Dendritic cell treated with granulocyte-macrophage colony-stimulating factor and Interleukin-4, amounts not matched to agents 40 ng/mL and 50 ng/mL, for 4 days (primary cell): Measurements from ENCODE around the gene ACSL1.

Source experiments
- H3K27ac Mint-ChIP-seq: one replicate; pipeline ENCODE4 v1.8.0; 2022; ENCODE audit warnings: mild to moderate bottlenecking, mixed read lengths
- H3K27me3 Mint-ChIP-seq: one replicate; pipeline ENCODE4 v1.8.0; 2022; ENCODE audit warnings: mild to moderate bottlenecking, mixed read lengths
- H3K36me3 Mint-ChIP-seq: one replicate; pipeline ENCODE4 v1.8.0; 2022; ENCODE audit warnings: low read depth, mixed read lengths
- H3K4me1 Mint-ChIP-seq: one replicate; pipeline ENCODE4 v1.8.0; 2022; ENCODE audit warnings: low read depth, mixed read lengths
- H3K4me3 Mint-ChIP-seq: one replicate; pipeline ENCODE4 v1.8.0; 2022; ENCODE audit warnings: mild to moderate bottlenecking, moderate library complexity, mixed read lengths
- H3K9me3 Mint-ChIP-seq: one replicate; pipeline ENCODE4 v1.8.0; 2022; ENCODE audit warnings: mixed read lengths
- intact Hi-C: fragments of 100-400 bp; cut with micrococcal nuclease; formaldehyde crosslinking; loops from one replicate; pipeline ENCODE4 v1.15.0; 2022

The ACSL1 gene

GRCh38 chr4:184801781-184802696 is 23.7 kb downstream of the ACSL1 start:
- H3K4me3 Mint-ChIP-seq = no peak overlapping the region
- peaks cover 53% of the 10 kb centered on the region for H3K36me3 Mint-ChIP-seq
- H3K9me3 Mint-ChIP-seq = no peaks in the 10 kb centered on the region
- peaks cover 26% of the 10 kb centered on the region for H3K4me1 Mint-ChIP-seq
- no peaks in the 10 kb centered on the region for H3K27me3 Mint-ChIP-seq
- intact Hi-C loops = no loop called here
- H3K27ac Mint-ChIP-seq = no peak overlapping the region

GRCh38 chr4:184798504-184798903 is 27.3 kb downstream of the ACSL1 start:
- peaks cover 76% of the 10 kb centered on the region for H3K36me3 Mint-ChIP-seq
- intact Hi-C loops = loop anchor here (10.0 kb wide), 1 partner anchor 186 kb away; no protein-coding TSS in a partner anchor
- H3K27me3 Mint-ChIP-seq = no peaks in the 10 kb centered on the region
- H3K9me3 Mint-ChIP-seq = no peaks in the 10 kb centered on the region
- H3K27ac Mint-ChIP-seq = no peak overlapping the region
- H3K4me3 Mint-ChIP-seq = no peak overlapping the region
- peaks cover 10% of the 10 kb centered on the region for H3K4me1 Mint-ChIP-seq

GRCh38 chr4:184796906-184797305 is 28.9 kb downstream of the ACSL1 start:
- no peaks in the 10 kb centered on the region for H3K27me3 Mint-ChIP-seq
- no peak overlapping the region for H3K4me3 Mint-ChIP-seq
- peaks cover 26% of the 10 kb centered on the region for H3K4me1 Mint-ChIP-seq
- H3K36me3 Mint-ChIP-seq = peaks cover 63% of the 10 kb centered on the region
- H3K9me3 Mint-ChIP-seq = no peaks in the 10 kb centered on the region
- intact Hi-C loops = loop anchor here (10.0 kb wide), 1 partner anchor 188 kb away; no protein-coding TSS in a partner anchor
- peak overlapping the region; percentile 13 for H3K27ac Mint-ChIP-seq

GRCh38 chr4:184795214-184795844 is 30.4 kb downstream of the ACSL1 start:
- no peaks in the 10 kb centered on the region for H3K27me3 Mint-ChIP-seq
- no peak overlapping the region for H3K4me3 Mint-ChIP-seq
- peaks cover 66% of the 10 kb centered on the region for H3K36me3 Mint-ChIP-seq
- peaks cover 42% of the 10 kb centered on the region for H3K4me1 Mint-ChIP-seq
- no peak overlapping the region for H3K27ac Mint-ChIP-seq
- no peaks in the 10 kb centered on the region for H3K9me3 Mint-ChIP-seq
- intact Hi-C loops = loop anchor here (10.0 kb wide), 1 partner anchor 189 kb away; no protein-coding TSS in a partner anchor

GRCh38 chr4:184794470-184794869 is 31.3 kb downstream of the ACSL1 start:
- no peaks in the 10 kb centered on the region for H3K9me3 Mint-ChIP-seq
- H3K27me3 Mint-ChIP-seq = no peaks in the 10 kb centered on the region
- H3K36me3 Mint-ChIP-seq = peaks cover 68% of the 10 kb centered on the region
- intact Hi-C loops = loop anchor here (10.0 kb wide), 1 partner anchor 190 kb away; no protein-coding TSS in a partner anchor
- no peak overlapping the region for H3K27ac Mint-ChIP-seq
- H3K4me1 Mint-ChIP-seq = peaks cover 43% of the 10 kb centered on the region
- H3K4me3 Mint-ChIP-seq = no peak overlapping the region

GRCh38 chr4:184793735-184794355 is 31.9 kb downstream of the ACSL1 start:
- H3K27me3 Mint-ChIP-seq = no peaks in the 10 kb centered on the region
- peaks cover 67% of the 10 kb centered on the region for H3K36me3 Mint-ChIP-seq
- H3K4me3 Mint-ChIP-seq = no peak overlapping the region
- no peaks in the 10 kb centered on the region for H3K9me3 Mint-ChIP-seq
- H3K27ac Mint-ChIP-seq = no peak overlapping the region
- intact Hi-C loops = loop anchor here (10.0 kb wide), 1 partner anchor 191 kb away; no protein-coding TSS in a partner anchor
- peaks cover 43% of the 10 kb centered on the region for H3K4me1 Mint-ChIP-seq

GRCh38 chr4:184792950-184793555 is 32.7 kb downstream of the ACSL1 start:
- intact Hi-C loops = loop anchor here (10.0 kb wide), 1 partner anchor 192 kb away; no protein-coding TSS in a partner anchor
- H3K36me3 Mint-ChIP-seq = peaks cover 65% of the 10 kb centered on the region
- H3K9me3 Mint-ChIP-seq = no peaks in the 10 kb centered on the region
- no peaks in the 10 kb centered on the region for H3K27me3 Mint-ChIP-seq
- H3K4me3 Mint-ChIP-seq = no peak overlapping the region
- H3K27ac Mint-ChIP-seq = no peak overlapping the region
- H3K4me1 Mint-ChIP-seq = peaks cover 43% of the 10 kb centered on the region

- peaks cover 65% of the 10 kb centered on the region for H3K36me3 Mint-ChIP-seq
Observed at GRCh38 chr4:184792334-184792733, 33.4 kb downstream of the ACSL1 start.

GRCh38 chr4:184790826-184791225 is 34.9 kb downstream of the ACSL1 start:
- no peak overlapping the region for H3K27ac Mint-ChIP-seq

More at GRCh38 chr4:184792334-184792733, 33.4 kb downstream of the ACSL1 start:
- H3K27me3 Mint-ChIP-seq = no peaks in the 10 kb centered on the region
- no peaks in the 10 kb centered on the region for H3K9me3 Mint-ChIP-seq
- intact Hi-C loops = loop anchor here (10.0 kb wide), 1 partner anchor 192 kb away; no protein-coding TSS in a partner anchor
- no peak overlapping the region for H3K27ac Mint-ChIP-seq
- peaks cover 43% of the 10 kb centered on the region for H3K4me1 Mint-ChIP-seq
- H3K4me3 Mint-ChIP-seq = no peak overlapping the region

GRCh38 chr4:184787766-184788503 is 37.8 kb downstream of the ACSL1 start:
- peaks cover 50% of the 10 kb centered on the region for H3K4me1 Mint-ChIP-seq
- no peaks in the 10 kb centered on the region for H3K9me3 Mint-ChIP-seq
- peaks cover 73% of the 10 kb centered on the region for H3K36me3 Mint-ChIP-seq
- no peak overlapping the region for H3K4me3 Mint-ChIP-seq
- no peak overlapping the region for H3K27ac Mint-ChIP-seq
- intact Hi-C loops = no loop called here
- no peaks in the 10 kb centered on the region for H3K27me3 Mint-ChIP-seq

More at GRCh38 chr4:184790826-184791225, 34.9 kb downstream of the ACSL1 start:
- H3K36me3 Mint-ChIP-seq = peaks cover 63% of the 10 kb centered on the region
- peaks cover 45% of the 10 kb centered on the region for H3K4me1 Mint-ChIP-seq
- no peaks in the 10 kb centered on the region for H3K27me3 Mint-ChIP-seq
- intact Hi-C loops = loop anchor here (10.0 kb wide), 1 partner anchor 194 kb away; no protein-coding TSS in a partner anchor
- no peaks in the 10 kb centered on the region for H3K9me3 Mint-ChIP-seq
- H3K4me3 Mint-ChIP-seq = no peak overlapping the region

- no peaks in the 10 kb centered on the region for H3K9me3 Mint-ChIP-seq
- peaks cover 79% of the 10 kb centered on the region for H3K36me3 Mint-ChIP-seq
- intact Hi-C loops = no loop called here
- H3K27me3 Mint-ChIP-seq = no peaks in the 10 kb centered on the region
- no peak overlapping the region for H3K27ac Mint-ChIP-seq
- no peak overlapping the region for H3K4me3 Mint-ChIP-seq
- peaks cover 44% of the 10 kb centered on the region for H3K4me1 Mint-ChIP-seq
Observed at GRCh38 chr4:184785813-184786212, 40.0 kb downstream of the ACSL1 start.

- Mint-ChIP-seq H3K27ac (no peak overlapping the region), H3K4me1 (peaks cover 38% of the 10 kb centered on the region), H3K27me3 (no peaks in the 10 kb centered on the region), H3K9me3 (no peaks in the 10 kb centered on the region), H3K36me3 (peaks cover 75% of the 10 kb centered on the region), H3K4me3 (no peak overlapping the region)
- intact Hi-C loops = no loop called here
Observed at GRCh38 chr4:184784628-184785257, 41.0 kb downstream of the ACSL1 start.
